Measurements from ENCODE around the gene GLRA2. TPM values are rescaled to one million over a fixed set of nuclear protein-coding genes. Genes with fewer than 3 reads are reported as not detected.
A peak's percentile ranks its signal among the peaks of the same experiment; 100 is the strongest.

Gene GLRA2
- total RNA-seq: not detected

DNA sequence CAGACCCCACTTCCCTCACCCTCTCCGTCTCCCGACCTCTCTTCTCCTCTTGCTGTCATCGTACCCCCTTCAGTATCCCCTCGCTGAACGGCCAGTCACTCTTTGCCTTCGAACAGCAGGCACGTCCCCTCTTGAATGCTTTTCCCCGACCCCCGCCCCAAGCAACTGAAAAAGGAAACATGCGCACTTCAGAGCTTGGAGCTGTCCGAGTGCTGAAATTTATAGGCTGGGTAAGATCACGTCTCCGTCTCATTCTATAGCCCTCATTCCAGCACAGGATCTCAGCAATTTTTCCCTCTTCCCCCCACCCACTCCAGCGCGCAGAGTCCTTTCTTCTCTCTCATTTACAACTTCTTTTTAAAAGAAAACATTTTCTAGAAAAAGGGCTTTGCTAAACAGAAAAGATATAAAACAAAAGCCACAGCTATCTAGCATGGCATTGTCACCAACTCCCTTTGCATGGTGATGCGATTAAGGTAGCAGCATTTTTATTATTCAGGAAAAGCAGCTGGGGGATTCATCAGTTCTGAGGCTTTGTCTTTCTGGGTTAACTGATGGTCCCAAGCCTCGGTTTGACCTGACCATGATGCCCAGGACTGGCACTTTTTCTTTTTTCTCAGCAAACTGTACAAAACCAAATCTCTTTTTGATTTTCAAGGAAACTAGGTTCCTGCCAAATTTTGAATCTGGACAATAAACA, at the start of gene GLRA2:
Gene GLRA2 (plus strand): TSS at position 247 of the 700 bp plus-strand sequence. CDS start 522 bp downstream, outside the sequence.
- ATAC-seq (replicated peaks): no peak
- Mint-ChIP-seq H3K4me1 (no peaks in the 10 kb centered on the region), H3K9me3 (no peaks in the 10 kb centered on the region), H3K4me3 (no peak within 1 kb of the TSS), H3K27me3 (peaks cover 3% of the 10 kb centered on the region), H3K27ac (no peak within 1 kb of the TSS), H3K36me3 (ENCODE audit: low read depth) (no peaks in the 10 kb centered on the region)

DNA sequence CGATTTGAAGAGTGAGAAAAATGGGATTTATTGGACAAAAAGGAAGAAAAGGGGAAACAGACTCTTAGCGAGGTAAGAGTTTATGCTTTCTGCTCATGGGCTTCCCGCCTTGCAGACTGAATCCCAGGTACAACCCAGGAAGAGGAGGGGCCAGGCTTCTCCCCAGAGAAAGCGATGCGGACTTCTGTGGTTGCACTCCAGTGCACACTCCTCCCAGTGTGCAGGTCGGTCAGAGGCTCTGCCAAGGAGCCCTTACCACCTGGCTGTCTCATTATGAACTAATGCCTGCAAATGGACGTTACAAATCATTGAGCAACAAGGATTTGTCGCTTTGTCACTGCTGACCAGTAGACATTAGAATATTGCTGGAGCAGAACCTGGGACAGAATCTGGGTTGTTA, 39.9 kb upstream of the GLRA2 start:
- H3K4me1 Mint-ChIP-seq: no peaks in the 10 kb centered on the region
- no peak overlapping the region for H3K27ac Mint-ChIP-seq
- no peaks in the 10 kb centered on the region for H3K9me3 Mint-ChIP-seq
- H3K4me3 Mint-ChIP-seq: no peak overlapping the region
- no peaks in the 10 kb centered on the region for H3K27me3 Mint-ChIP-seq
- H3K36me3 Mint-ChIP-seq (ENCODE audit: low read depth): no peaks in the 10 kb centered on the region
- no peak for ATAC-seq (replicated peaks)

DNA sequence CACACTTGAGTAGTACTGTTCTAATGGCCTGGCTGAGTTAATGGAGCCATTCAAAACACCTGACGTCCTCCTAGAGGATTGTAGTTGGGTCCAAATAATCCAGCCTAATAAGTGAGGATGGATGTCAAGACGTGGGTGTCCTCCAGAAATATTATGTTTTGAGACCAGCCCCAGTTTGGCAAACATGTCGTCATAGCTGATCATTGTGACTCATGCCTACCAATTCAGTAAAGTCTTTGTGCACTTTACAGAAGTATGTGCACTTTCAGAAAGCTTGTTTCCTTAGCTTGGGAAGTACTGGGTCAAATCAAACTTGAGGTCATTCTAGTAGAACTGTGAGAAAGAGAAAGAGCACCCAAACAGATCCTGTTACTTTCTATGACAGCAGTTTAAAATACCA, 37.6 kb upstream of the GLRA2 start:
- ATAC-seq (replicated peaks): no peak
- Mint-ChIP-seq H3K9me3 (no peaks in the 10 kb centered on the region), H3K4me3 (no peak overlapping the region), H3K27ac (no peak overlapping the region), H3K36me3 (ENCODE audit: low read depth) (no peaks in the 10 kb centered on the region), H3K4me1 (no peaks in the 10 kb centered on the region), H3K27me3 (no peaks in the 10 kb centered on the region)

DNA sequence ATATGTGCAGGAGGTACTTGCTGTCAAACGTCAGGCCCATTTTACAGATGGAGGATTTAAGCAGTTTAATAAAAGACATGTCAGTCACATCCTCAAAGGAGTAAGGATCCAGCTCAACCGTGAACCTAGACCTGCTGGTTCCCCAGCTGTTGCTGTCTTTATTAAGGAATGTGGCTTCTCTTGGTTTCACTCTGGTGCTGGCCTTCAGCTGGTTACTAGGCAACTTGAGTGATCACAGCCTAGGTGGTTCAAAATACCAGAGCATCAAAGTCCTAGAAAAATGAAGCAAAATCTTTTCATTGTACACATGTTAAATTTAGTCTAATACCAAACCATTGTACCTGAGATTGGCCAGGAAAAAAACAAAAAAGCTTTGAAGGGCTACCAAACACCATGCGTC, 32.7 kb upstream of the GLRA2 start:
- H3K27ac Mint-ChIP-seq: peak overlapping the region; percentile 61
- H3K4me3 Mint-ChIP-seq: peak overlapping the region; percentile 68
- H3K36me3 Mint-ChIP-seq (ENCODE audit: low read depth): no peaks in the 10 kb centered on the region

DNA sequence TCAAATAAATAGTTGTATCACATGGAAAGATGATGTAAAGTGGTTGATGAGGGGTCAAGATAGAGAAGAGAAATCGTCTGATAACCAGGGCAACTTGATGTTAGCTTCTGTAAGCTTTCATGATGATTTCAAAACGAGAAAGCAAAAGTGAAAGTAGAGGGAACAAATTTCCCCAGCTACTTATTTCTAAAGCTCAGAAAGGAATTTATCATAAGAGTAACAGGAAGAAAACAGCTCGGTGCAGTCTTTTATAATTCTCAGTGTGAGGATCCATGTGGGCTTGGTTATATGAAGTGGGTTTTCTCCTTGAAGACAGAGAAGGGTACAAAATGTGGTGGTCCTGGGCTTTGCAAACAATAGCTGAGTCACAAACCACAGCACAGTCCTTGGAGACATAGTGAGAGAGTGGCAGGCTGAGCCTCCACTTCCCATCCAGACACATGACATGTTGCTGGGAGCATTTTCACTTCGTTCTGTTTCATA, 32.1 kb upstream of the GLRA2 start:
- H3K4me3 Mint-ChIP-seq: peak overlapping the region; percentile 68
- H3K9me3 Mint-ChIP-seq: no peaks in the 10 kb centered on the region
- H3K27me3 Mint-ChIP-seq: no peaks in the 10 kb centered on the region
- peak overlapping the region; percentile 61 for H3K27ac Mint-ChIP-seq
- no peaks in the 10 kb centered on the region for H3K4me1 Mint-ChIP-seq
- ATAC-seq (replicated peaks): peak; percentile 75
- no peaks in the 10 kb centered on the region for H3K36me3 Mint-ChIP-seq (ENCODE audit: low read depth)

More for the DNA sequence above, 32.7 kb upstream of the GLRA2 start:
- H3K4me1 Mint-ChIP-seq: no peaks in the 10 kb centered on the region
- no peaks in the 10 kb centered on the region for H3K9me3 Mint-ChIP-seq
- ATAC-seq (replicated peaks): no peak
- H3K27me3 Mint-ChIP-seq: no peaks in the 10 kb centered on the region

DNA sequence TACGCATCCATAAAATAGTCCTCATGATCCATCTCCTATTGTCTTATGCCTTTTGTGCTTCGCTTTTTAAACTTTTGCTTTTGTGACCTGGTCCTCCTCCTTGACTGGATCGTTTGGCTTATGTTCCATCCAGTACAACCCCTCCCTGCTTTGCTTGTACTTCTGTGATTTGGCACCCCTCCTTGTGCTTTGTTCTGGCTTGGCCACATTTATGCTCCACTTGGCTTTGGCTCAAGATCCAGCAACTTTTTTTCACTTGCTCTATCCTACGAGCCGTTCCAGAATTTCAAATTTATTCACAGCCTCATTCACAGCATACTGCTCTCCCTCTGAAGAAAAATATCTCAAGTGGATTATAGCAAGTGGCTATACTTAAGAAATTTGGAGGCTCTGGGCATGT, 28.0 kb upstream of the GLRA2 start:
- H3K27ac Mint-ChIP-seq: no peak overlapping the region
- H3K4me3 Mint-ChIP-seq: no peak overlapping the region
- H3K9me3 Mint-ChIP-seq: no peaks in the 10 kb centered on the region
- no peaks in the 10 kb centered on the region for H3K4me1 Mint-ChIP-seq
- no peaks in the 10 kb centered on the region for H3K27me3 Mint-ChIP-seq
- no peak for ATAC-seq (replicated peaks)
- no peaks in the 10 kb centered on the region for H3K36me3 Mint-ChIP-seq (ENCODE audit: low read depth)

DNA sequence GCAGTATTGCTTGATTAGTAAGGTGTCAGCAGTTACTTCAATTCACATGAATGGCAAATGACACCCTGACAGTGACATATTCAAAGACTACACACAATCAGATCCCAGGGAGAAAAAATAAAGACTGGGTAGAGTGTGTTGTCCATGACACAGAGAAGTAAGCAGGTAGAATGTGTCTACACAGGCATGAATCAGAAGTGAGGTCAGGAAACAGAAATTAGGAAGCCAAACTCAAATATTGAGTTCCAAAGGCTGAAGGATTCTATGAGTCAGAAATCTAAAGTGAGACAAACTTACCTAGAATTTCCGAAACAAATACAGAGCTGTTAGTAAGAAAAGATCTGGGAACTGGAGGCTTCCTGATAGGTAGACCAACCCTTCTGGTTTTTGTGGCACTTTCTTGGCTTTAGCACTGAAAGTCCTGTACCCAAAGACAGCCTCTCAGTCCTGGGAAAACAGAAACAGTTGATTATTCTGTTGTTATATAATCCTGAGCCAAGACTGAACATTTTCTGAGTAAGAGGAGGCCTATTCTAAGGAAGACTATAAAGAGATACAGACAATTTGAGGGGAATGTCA, 24.3 kb upstream of the GLRA2 start:
- H3K36me3 Mint-ChIP-seq (ENCODE audit: low read depth): no peaks in the 10 kb centered on the region
- ATAC-seq (replicated peaks): peak; percentile 68
- no peak overlapping the region for H3K4me3 Mint-ChIP-seq
- H3K4me1 Mint-ChIP-seq: no peaks in the 10 kb centered on the region
- H3K27me3 Mint-ChIP-seq: peaks cover 6% of the 10 kb centered on the region
- H3K27ac Mint-ChIP-seq: no peak overlapping the region
- no peaks in the 10 kb centered on the region for H3K9me3 Mint-ChIP-seq

DNA sequence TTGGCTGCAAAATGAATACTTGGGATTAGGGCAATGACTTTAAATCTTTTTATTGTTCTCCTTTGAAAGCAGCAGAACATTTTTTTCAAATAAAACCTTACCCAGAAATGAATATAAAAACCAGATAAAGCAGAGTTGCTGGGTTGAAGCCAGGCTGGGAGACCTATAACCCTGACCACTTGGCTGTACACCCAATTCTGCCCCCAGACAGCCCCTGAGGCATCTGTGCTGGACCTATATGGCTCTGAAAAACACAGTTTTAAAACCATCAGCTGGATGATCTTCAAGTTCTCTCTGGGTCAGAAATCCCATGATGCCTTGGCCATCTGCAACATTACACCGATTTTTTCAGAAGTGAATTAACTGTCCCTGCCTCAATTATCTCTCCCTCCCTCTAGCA, 23.7 kb upstream of the GLRA2 start:
- no peaks in the 10 kb centered on the region for H3K9me3 Mint-ChIP-seq
- no peaks in the 10 kb centered on the region for H3K4me1 Mint-ChIP-seq
- no peaks in the 10 kb centered on the region for H3K36me3 Mint-ChIP-seq (ENCODE audit: low read depth)
- peaks cover 6% of the 10 kb centered on the region for H3K27me3 Mint-ChIP-seq
- H3K27ac Mint-ChIP-seq: no peak overlapping the region
- H3K4me3 Mint-ChIP-seq: no peak overlapping the region
- ATAC-seq (replicated peaks): no peak

DNA sequence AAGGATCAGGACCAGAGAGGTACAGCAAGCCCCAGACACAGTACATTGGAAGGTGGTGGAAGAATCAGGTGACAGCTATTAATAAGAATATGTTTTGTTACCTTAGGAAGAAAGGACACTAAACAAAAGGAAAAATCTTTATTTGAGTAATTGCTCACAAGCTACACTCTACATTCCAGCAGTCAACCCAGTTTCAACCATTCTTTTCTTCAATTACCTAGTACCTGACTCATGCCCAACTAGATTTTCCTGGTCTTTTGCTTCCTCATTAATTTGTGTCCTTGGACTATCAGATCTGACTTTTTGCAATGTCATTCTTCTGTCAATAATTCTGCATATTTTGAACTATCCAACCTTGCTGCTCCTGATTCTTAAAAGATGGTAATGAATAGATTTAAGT, 22.5 kb upstream of the GLRA2 start:
- no peak overlapping the region for H3K4me3 Mint-ChIP-seq
- ATAC-seq (replicated peaks): no peak
- H3K9me3 Mint-ChIP-seq: no peaks in the 10 kb centered on the region
- no peaks in the 10 kb centered on the region for H3K4me1 Mint-ChIP-seq
- H3K27ac Mint-ChIP-seq: no peak overlapping the region
- H3K27me3 Mint-ChIP-seq: peaks cover 6% of the 10 kb centered on the region
- no peaks in the 10 kb centered on the region for H3K36me3 Mint-ChIP-seq (ENCODE audit: low read depth)

DNA sequence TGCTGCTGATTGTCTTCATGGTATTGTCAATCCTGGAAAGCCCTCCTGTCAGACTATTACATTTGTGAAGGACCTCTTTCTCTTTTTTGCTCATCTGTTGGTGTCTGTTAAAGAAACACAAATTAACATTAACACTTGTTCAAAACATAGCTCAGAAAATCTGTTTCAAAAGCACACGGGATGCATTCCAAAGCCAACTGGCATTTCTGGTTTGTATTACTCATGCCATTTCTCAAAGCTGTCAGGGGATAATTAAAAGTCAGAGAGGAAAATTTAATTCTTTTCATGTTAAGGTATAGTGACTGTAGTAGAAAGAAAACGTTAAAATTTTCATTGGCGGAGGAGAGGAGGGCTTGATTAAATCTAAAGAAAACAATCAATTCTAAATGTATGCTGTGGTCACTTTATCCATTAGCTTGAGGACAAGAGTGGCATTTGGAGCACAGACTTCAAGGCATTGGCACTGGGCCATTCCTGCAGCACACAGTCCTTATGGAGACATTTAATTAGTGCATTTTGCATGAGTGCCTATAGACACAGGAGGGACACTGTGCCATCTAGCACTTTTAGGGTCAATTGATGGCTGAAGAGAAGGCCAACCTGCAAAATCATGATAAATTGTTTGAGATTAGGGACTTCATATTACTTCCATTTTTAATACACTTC, 21.2 kb upstream of the GLRA2 start:
- H3K9me3 Mint-ChIP-seq: no peaks in the 10 kb centered on the region
- H3K27me3 Mint-ChIP-seq: peaks cover 6% of the 10 kb centered on the region
- no peak overlapping the region for H3K4me3 Mint-ChIP-seq
- H3K27ac Mint-ChIP-seq: no peak overlapping the region
- H3K4me1 Mint-ChIP-seq: no peaks in the 10 kb centered on the region
- no peak for ATAC-seq (replicated peaks)
- H3K36me3 Mint-ChIP-seq (ENCODE audit: low read depth): no peaks in the 10 kb centered on the region

DNA sequence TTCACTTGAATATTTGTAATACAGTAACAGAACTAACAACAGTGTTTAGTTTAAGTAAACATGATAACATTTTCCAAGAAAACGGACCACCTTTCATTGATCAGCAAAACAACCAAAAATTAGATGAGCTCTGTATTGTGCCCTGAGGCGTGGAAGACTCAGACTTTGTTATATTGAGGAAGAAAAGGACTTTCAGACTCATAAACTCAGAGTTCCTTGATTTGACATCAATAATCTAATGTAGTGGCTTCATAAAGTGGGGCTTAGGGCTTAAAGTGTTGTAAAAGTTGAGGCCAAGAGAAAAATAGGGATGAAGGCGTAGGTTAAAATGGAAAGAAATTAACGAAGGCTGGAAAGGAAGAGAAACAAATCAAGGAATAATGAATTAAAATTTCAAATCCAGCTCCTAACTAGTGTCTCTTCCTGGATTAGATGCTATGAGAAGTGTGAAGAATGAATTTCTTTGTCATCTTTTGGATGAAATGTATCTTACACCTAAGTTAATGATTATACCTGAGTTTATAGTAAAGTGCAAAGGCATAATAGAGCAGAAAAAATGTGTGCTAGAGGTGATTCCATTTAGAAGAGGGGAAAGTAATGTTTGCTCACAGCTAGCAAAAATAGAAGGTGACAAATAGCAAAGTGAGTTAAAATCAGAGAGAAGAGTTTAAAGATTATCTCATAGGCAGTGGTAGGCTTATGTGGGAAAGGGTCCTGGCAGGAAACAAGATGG, 19.8 kb upstream of the GLRA2 start:
- H3K36me3 Mint-ChIP-seq (ENCODE audit: low read depth): no peaks in the 10 kb centered on the region

DNA sequence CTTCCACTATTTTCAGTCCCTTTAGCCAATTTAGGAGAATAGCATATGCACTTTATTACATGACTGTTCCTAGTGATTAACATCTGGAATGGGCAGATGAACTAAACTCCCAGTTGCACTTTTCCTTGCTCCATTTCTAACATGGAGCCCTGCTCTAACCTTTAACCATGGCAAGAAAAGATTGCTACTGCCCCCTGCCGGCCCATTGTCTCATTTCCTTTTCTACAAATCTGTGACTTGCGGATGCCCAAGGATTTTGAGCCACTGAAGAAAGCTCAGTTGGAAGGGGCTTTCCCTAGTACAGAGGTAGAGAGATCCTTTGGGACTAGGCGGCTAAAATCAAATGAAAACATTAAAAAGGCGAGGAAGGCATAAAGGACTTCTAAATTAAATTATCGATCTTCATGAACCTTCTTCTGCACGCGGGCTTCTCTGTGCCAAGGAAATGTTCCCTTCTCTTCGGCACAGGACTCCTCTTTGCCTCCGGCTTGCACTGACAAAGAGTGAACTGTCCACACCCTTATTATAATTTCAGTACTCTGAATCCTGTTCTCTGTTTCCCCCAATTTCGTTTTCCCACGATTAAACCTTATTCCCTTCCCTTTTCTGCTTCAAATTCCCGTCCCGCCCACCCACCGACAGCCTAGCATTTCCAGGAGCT, 577 bp upstream of the GLRA2 start:
- Mint-ChIP-seq H3K4me1 (no peaks in the 10 kb centered on the region), H3K27ac (no peak overlapping the region), H3K4me3 (no peak overlapping the region), H3K36me3 (ENCODE audit: low read depth) (no peaks in the 10 kb centered on the region), H3K27me3 (peaks cover 3% of the 10 kb centered on the region), H3K9me3 (no peaks in the 10 kb centered on the region)
- no peak for ATAC-seq (replicated peaks)

More for the DNA sequence above, 19.8 kb upstream of the GLRA2 start:
- H3K9me3 Mint-ChIP-seq: no peaks in the 10 kb centered on the region
- ATAC-seq (replicated peaks): no peak
- peaks cover 6% of the 10 kb centered on the region for H3K27me3 Mint-ChIP-seq
- no peaks in the 10 kb centered on the region for H3K4me1 Mint-ChIP-seq
- H3K27ac Mint-ChIP-seq: no peak overlapping the region
- no peak overlapping the region for H3K4me3 Mint-ChIP-seq

DNA sequence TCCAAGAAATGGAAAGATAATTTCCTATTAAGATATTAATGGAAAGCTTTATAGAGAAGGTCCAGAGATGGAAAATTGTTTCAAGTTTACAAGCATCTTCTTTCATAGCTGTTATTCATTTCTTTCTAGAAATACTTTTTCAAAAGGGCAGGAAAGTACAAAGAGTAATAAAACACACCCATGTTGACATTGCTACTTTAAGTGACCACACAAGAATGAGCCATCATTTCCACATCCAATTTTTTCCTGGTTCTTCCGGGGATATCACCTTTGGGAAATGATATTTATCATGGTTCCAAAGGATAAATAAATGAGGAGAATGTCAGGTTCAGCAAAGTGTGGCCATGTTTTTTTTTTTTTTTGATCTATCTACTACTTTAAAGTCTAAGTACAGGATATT, 4.5 kb downstream of the GLRA2 start:
- Mint-ChIP-seq H3K4me3 (no peak overlapping the region), H3K36me3 (ENCODE audit: low read depth) (no peaks in the 10 kb centered on the region), H3K4me1 (no peaks in the 10 kb centered on the region), H3K27ac (no peak overlapping the region), H3K27me3 (peaks cover 8% of the 10 kb centered on the region), H3K9me3 (no peaks in the 10 kb centered on the region)
- ATAC-seq (replicated peaks): no peak

DNA sequence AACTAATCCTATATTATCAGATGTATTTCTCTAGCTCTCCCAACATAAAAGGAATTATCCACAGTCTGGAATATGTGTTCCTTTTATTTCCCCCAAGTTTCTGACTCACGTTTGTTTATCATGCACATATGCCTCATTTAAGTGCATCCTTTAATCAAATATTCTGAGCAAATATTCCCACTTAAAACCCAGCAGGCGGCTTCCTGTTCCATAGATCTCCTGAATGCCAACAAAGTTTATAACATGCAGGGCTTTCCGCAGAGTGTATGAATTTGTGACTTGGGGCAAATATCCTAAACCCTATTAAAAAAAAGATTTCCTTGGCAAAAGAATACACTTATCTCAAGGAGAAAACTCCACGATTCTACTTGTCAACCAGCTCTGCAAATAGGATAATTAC, 16.9 kb downstream of the GLRA2 start:
- Mint-ChIP-seq H3K27me3 (peaks cover 13% of the 10 kb centered on the region), H3K4me1 (no peaks in the 10 kb centered on the region), H3K27ac (no peak overlapping the region), H3K36me3 (ENCODE audit: low read depth) (no peaks in the 10 kb centered on the region), H3K4me3 (no peak overlapping the region), H3K9me3 (peaks cover 5% of the 10 kb centered on the region)
- no peak for ATAC-seq (replicated peaks)
